Forelimb muscle (tissue), 1 donor: Measurements from ENCODE around the gene SKOR2. TPM values are rescaled to one million over a fixed set of nuclear protein-coding genes. Genes with fewer than 3 reads are reported as not detected.

ENCODE experiments used
- polyA plus RNA-seq: library from polyadenylated mRNA; unstranded; fragments of 120-200 nt; gene quantifications from one replicate; pipeline ENCODE4 v1.2.1, GENCODE V29; 2013; ENCODE audit not compliant: insufficient read length

Gene SKOR2
- polyA plus RNA-seq, 1 donor, result not detected

Other genes with a start within 250 kb of the SKOR2 start
- not detected for gene ELOA2, start 216.0 kb downstream of the SKOR2 start, polyA plus RNA-seq
- gene HDHD2, start 101.2 kb downstream of the SKOR2 start, polyA plus RNA-seq, result 18.6 TPM
- gene IER3IP1, start 75.3 kb downstream of the SKOR2 start, polyA plus RNA-seq, result 20.2 TPM